Activated CD8-positive, alpha-beta memory T cell treated with anti-CD3 and anti-CD28 coated beads, Interleukin-2, amount 50 U/mL, for 24 hours (primary cell): ENCODE measurements around the gene SCAMP5.

Experiments used
- DNase-seq: peaks from one replicate; pipeline ENCODE4 v3.0.0-alpha.2; 2020; ENCODE audit errors: extremely low read depth

Gene SCAMP5

DNA sequence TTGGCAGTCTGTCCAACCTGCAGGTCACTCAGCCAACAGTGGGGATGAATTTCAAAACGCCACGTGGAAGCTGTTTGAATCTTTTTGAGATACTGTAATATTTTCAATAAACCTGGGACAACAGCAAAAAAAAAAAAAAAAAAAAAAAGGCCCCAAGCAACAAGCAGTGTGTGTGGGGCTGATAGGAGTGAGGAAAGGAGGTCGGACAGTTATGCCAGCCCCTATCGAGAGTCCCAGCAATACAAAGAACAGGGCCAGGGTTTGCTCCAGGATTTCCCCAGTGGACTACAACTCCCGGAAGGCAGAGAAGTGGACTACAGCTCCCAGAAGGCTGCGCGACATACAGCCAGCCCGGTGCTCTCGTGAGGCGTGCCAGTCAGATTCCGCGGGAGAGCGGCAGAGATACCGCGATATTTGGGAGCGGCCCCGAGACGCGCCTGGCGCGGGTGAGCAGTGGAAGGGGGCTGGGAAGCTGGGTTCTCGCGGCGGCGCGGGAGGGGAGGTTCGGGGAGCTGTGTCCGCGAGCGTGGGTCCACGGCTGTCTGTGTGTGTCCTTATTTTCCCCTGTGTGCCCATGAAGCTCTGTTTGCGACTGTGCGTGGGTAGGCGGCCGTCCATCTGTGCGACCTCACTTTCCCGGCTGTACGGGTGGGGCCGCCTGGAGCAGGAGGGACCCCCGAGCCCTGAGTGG, 28.0 kb downstream of the SCAMP5 start, which contains the start of gene PPCDC:
TSS of gene PPCDC (plus strand) at position 410 of the 691 bp plus-strand sequence. CDS start 4,729 bp downstream, outside the sequence.
- peak; percentile 81 for DNase-seq

GRCh38 chr15:75023872-75024636, 28.7 kb downstream of the SCAMP5 start:
- no peak for DNase-seq

- no peak for DNase-seq
Measured at GRCh38 chr15:75025107-75025506, 29.7 kb downstream of the SCAMP5 start.

- no peak for DNase-seq
Measured at GRCh38 chr15:75025548-75026260, 30.3 kb downstream of the SCAMP5 start.

GRCh38 chr15:75027551-75027950, 32.2 kb downstream of the SCAMP5 start:
- no peak for DNase-seq

GRCh38 chr15:75028991-75029377, 33.6 kb downstream of the SCAMP5 start:
- DNase-seq, result no peak

DNA sequence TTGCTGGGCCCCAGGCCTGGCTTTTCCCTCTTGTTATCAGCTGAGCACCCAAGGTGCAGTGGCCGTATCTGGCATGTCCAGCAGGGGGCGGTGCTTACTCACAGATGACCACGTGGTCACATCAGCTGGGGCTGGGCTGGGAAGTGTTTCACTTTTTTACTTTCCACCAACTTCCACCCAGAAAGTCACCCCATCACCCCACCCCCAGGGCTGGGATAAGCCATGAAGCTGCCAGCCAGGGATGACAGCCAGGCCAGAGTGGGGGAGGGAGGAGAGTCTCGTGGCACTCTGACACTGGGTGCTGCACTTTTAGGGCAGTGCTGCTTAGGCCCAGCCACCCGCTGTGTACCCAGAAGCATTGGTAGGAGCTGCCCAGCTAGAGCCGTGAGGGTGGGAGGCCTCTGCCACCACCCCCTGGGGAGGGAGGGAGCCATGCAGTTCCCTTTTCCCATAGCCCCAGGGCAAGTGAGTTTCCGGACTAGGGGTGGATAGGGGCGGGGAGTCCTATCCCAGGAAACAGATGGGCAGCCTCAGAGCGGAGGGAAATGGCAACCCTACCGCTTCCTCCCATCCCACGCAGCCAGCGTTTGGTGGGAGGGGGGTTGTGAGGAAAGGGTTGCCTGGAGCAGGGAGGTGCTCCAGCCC, 34.1 kb downstream of the SCAMP5 start:
- DNase-seq, result peak; percentile 74

DNA sequence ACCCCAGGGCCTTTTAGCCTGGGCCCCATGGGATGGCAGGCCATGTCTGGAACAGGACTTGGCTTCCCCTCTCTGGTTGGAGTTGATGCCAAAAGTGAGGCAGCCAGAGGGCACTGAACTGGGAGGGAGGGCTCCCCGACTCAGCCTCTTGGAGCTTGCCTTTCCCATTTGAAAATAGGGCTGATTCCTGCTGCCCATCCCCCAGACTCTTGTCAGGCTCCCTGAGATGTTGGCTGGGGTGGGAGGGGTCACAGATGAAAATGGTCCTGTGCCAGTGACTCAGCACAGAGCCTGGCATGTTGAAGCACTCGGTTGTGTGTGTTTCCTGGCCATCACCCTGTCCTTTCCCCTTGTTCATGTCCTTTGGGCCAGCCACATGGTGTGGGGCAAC, 34.7 kb downstream of the SCAMP5 start:
- no peak for DNase-seq

DNA sequence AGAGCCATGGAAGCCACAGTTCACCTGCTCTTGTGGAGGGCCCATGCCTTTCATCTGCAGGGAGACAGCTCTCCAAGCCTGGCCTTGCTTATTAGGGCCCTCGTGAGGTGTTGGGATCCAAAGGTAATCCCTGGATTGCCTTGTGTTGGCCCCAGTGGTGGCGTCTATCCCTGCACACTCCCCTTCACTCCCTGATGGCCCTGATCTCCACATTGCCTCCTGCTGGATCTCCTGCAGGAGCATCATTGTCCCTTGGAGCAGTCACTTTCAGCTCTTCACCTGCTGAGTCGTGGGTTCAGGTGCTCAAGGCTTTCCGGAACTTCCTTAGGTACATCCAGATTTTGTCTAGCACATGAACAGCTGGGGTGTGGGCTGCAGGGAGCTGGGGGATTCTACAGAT, 35.1 kb downstream of the SCAMP5 start:
- no peak for DNase-seq

DNA sequence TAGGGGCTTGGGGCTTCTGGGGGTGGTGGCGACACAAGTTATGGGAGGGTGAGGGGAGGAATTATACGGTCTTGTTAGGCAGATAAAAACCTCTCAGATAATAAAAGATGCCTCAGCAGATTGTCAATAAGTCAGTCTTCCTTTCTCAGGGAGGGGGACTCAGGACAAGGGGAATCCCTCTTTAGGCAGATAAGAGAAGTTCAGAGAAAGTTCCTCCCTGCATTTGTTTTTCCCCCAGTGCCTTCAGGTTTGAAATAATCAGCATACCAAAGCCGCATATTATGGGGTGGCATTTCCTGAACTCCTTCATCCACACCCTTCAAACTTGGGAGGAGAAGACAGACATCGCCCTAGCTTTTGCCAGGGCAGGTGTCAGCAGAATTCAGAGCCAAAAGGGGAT, 36.5 kb downstream of the SCAMP5 start:
- DNase-seq, result no peak

- DNase-seq, result no peak
Measured at GRCh38 chr15:75032395-75032794, 37.0 kb downstream of the SCAMP5 start.

DNA sequence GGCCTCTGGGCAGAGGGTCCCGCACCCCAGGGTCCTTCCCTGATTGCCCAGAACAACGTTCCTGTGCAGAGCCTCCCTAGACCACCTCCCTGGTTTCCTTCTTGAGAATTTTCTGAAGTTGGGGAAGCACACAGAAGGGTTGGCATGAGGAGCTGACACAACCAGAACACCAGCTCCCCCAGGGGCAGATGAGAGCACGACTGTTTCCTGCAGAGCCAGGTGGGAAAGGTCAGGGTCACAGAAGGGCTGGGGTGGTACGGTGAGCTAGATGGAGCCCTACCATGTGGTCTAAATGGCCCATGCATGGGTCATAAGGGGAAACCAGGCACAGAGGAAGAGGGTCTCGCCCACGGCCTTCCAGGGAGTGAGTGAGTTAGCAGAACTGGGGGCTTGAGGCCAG, 38.4 kb downstream of the SCAMP5 start:
- DNase-seq, result no peak

GRCh38 chr15:75034615-75035014, 39.3 kb downstream of the SCAMP5 start:
- DNase-seq, result no peak

DNA sequence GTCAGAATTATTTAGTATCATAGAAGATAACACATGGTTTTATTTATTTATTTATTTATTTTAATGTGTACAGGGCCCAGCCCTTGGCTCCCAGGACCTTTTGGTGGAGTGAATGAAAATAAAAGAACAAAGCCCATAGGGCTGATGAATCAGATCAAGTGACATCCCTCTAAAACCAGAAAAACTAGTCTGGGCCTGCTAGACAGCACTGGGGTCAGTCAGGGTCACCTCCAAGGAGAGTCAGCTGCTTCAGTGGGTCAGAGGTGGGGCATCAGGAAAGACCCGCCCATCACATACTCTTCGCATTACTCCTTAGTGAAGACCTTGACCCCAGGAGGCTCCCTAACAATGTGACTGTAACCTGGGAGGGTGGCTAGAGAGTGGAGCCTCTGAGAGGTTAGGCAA, 40.9 kb downstream of the SCAMP5 start:
- DNase-seq, result no peak

DNA sequence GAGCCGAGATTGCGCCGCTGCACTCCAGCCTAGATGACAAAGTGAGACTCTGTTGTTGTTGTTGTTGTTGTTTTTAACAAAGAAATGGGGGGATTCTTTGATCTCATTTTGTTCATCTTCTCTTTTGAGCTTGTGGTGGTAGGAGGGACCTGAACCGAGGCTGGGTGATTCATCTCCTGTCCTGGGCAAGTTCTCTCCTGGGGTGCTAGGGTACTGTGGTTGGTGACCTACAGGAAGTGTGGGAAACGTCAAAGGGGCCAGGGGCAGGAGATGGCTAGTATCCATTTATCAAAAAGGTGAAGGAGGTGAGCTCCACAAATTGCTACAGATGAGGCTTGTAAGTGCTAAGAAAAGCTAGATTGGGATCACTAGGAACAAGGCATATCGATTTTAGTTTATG, 42.3 kb downstream of the SCAMP5 start:
- DNase-seq, result no peak

- DNase-seq, result no peak
Measured at GRCh38 chr15:75038231-75038630, 42.9 kb downstream of the SCAMP5 start.

GRCh38 chr15:75042730-75043508, 47.6 kb downstream of the SCAMP5 start:
- DNase-seq, result peak; percentile 26

DNA sequence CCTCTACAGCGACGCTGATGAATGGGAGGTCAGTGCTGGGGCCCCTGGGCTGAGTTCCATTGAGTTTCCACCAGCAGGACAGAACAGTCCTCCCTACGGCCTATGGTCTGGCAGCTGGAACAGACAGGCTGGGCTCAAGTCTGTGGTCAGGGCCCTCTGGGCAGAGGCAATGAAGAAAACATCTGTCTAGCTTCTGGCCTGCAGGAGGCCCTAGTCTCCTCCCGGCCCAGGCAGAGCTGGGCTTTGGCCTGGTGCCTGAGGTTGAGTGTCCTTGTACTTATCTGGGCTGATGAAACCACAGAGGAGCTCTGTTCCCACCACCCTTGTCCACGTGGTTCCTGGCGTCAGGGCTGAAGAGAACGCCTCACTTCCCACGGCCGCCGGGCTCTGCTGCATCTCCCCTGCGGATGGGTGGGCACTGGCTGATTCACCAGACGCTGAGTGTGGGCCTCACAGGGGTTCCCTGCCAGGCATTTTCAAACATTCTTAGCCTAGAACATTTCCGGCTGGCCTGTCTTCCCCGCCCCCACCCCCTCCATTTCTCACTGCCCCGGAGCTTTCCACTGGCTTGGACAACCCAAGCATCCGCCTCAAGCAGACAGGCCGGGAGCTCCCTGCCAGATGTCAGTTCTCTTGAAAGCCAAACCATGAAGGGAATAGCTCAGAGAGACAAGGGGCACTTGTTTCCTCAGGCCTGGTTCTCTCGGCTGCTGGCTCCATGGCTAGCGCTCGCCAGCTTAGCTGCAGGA, 48.3 kb downstream of the SCAMP5 start:
- DNase-seq, result no peak

GRCh38 chr15:75044258-75044878, 49.0 kb downstream of the SCAMP5 start:
- no peak for DNase-seq

DNA sequence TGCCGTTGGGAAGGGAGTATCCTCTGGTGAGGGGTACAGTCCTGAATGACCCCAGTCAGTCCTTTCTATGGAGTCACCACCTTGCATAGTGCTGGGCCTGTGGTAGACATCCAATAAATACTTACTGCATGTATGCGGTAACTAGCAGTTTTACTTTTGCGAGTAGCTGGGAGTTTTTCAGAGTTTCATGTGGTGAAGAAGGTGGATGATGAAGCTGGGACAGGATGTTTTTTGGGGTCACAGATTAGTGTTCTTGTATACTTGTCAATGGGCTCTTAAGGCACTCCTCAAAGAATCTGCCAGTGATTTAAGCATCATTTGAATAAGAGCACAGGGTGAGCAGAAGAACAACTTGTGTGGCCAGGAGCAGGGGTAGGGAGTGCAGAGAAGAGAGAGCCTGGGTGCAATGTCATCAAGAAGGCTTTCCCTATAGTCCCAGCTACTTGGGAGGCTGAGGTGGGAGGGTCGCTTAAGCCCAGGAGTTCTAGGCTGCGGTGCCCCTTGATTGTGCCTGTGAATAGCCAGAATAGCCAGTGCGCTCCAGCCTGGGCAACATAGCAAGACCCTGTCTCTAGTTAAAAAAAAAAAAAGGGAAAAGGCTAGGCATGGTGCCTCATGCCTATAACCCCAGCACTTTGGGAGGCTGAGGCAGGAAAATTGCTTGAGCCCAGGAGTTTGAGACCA, 50.1 kb downstream of the SCAMP5 start:
- no peak for DNase-seq
